Heart left ventricle (tissue), 16 donors: ENCODE results near the gene TAAR9. TPM values are rescaled to one million over a fixed set of nuclear protein-coding genes. Genes with fewer than 3 reads are reported as not detected.

ENCODE experiments used
- ATAC-seq, 4 donors: fragments of 200-7000 bp; cut with Tn5 transposase; one replicate each; pipeline ENCODE4 v1.9.1; 2020 to 2022; ENCODE audit warnings: moderate library complexity in 4 of 4, mild to moderate bottlenecking in 3 of 4, moderate number of reproducible peaks in 1 of 4
- DNase-seq, 5 donors: peaks; one replicate each; pipeline ENCODE4 v3.0.0-alpha.2; 2020
- H3K27ac ChIP-seq, 12 donors: fragments of 200-600 bp; sonication (generic) in 4 of 12; one replicate each; pipeline versions ENCODE4 v1.5.0 to v1.8.0; 2016 to 2022; ENCODE audit warnings: mild to moderate bottlenecking in 2 of 12
- H3K27me3 ChIP-seq, 9 donors: fragments of 200-600 bp; sonication (generic) in 2 of 9; one replicate each; pipeline versions ENCODE4 v1.5.1 to v1.8.0; 2016 to 2022; ENCODE audit warnings: mild to moderate bottlenecking in 3 of 9
- H3K36me3 ChIP-seq, 9 donors: fragments of 200-600 bp; sonication (generic) in 2 of 9; one replicate each; pipeline versions ENCODE4 v1.5.0 to v1.8.0; 2018 to 2022; ENCODE audit warnings: mild to moderate bottlenecking in 2 of 9
- H3K4me1 ChIP-seq, 12 donors: fragments of 200-600 bp; sonication (generic) in 4 of 12; one replicate each; pipeline versions ENCODE4 v1.5.0 to v1.8.0; 2016 to 2022; ENCODE audit warnings: mild to moderate bottlenecking in 3 of 12
- H3K4me3 ChIP-seq, 12 donors: fragments of 200-600 bp; sonication (generic) in 4 of 12; one replicate each; pipeline versions ENCODE4 v1.5.0 to v1.8.0; 2017 to 2022; ENCODE audit warnings: mild to moderate bottlenecking in 9 of 12, moderate library complexity in 4 of 12
- H3K9me3 ChIP-seq, 12 donors: fragments of 200-600 bp; sonication (generic) in 4 of 12; one replicate each; pipeline versions ENCODE4 v1.5.0 to v1.8.0; 2016 to 2022; ENCODE audit warnings: mild to moderate bottlenecking in 1 of 12
- CTCF ChIP-seq, 12 donors: fragments of 200-600 bp; sonication (generic) in 4 of 12; IDR thresholded peaks; one replicate each; pipeline versions ENCODE4 v1.5.0 to v1.8.0; 2018 to 2022; ENCODE audit warnings: antibody characterized with exemption in 12 of 12, mild to moderate bottlenecking in 5 of 12
- POLR2A ChIP-seq, 2 donors: fragments of 450-650 bp; IDR thresholded peaks; one replicate each; pipeline ENCODE4 v1.6.1; 2017; ENCODE audit warnings: antibody characterized with exemption in 2 of 2, mild to moderate bottlenecking in 2 of 2, moderate library complexity in 2 of 2
- WGBS, 4 donors: extraction: QIAGEN DNeasy Blood & Tissue Kit in 2 of 4; methylation state at CpG; one replicate each; pipeline versions ENCODE4 v1.1.5 to v1.1.7; 2013 to 2018; 5-methylcytosine and 5-hydroxymethylcytosine counted together
- intact Hi-C, 10 donors: fragments of 100-400 bp; cut with DNase I; formaldehyde crosslinking; loops; one replicate each; pipeline versions ENCODE4 v1.11.1 to v1.14.2; 2022
- polyA plus RNA-seq, 2 donors: library from polyadenylated mRNA; stranded (reverse); fragments of 200-250 nt; gene quantifications; one replicate each; pipeline ENCODE4 v1.2.3, GENCODE V29; 2013
- total RNA-seq, 9 donors: library from RNA; depleted of rRNA in 2 of 9; stranded (reverse); fragments of >200 nt in 2 of 9; fragmentation: NEBNext Ultra II Directional in 3 of 9; extraction: Animal tissue kit (Norgen Biotek cat#: 25700) in 3 of 9; gene quantifications; one replicate each; pipeline versions ENCODE4 v1.1.0 to v1.2.4, GENCODE V29; 2016 to 2023
- donor health status: ischemic (EF 13 %, LVEDD 7.1; RV severe dilation, severe dysfunction).
- donor health status: healthy with polysubstance abuse.
- donor health status: DM: no; HTN: yes; CAD: no.
- donor health status: DM: no; HTN: no; CAD: no.
- donor health status: ischemic (EF 25% LVEDD 6.9; RV normal size, moderate dysfunction).
- donor health status: ischemic (EF 25% LVEDD 5.7; RV mildly dilated, moderate dysfunction).
- donor health status: healthy.
- donor health status: DM: yes; HTN: yes; CAD: no.
- donor health status: ischemic (EF 35%, LVEDD 5.7; RV mildly dilated, moderate dysfunction).
- donor health status: nonischemic (EF 11% LVEDD 7.7; RV severe dilation, severe dysfunction).
- donor health status: DM: yes; HTN: yes; CAD: no.
- donor health status: PGD.
- donor health status: ischemic (EF 29% LVEDD 5.4; RV normal size, mild dysfunction).
- donor health status: nonischemic (EF 23%, LVEDD 6.1; RV moderate dilation, normal function).

The TAAR9 gene
- total and polyA plus RNA-seq, 11 donors = not detected

- TF ChIP-seq POLR2A (IDR thresholded peaks at IDR 0.05) (no peak), CTCF (IDR thresholded peaks at IDR 0.05) (no peak)
- Histone ChIP-seq H3K4me1 (peaks cover 0 to 47% (median 30%) of the 10 kb centered on the region in 12 donors), H3K27ac (peak overlapping the region in 7 of 12 donors; percentile 85 to 94 (median 90)), H3K36me3 (no peaks in the 10 kb centered on the region), H3K4me3 (peak overlapping the region in 7 of 12 donors; percentile 66 to 91 (median 83)), H3K9me3 (no peaks in the 10 kb centered on the region), H3K27me3 (no peaks in the 10 kb centered on the region)
- DNase-seq = no peak
- 32 to 51% (median 33%) methylated on average over 3 of the region's 3 CpGs for WGBS, 4 donors
- intact Hi-C loops = loop anchor here in 3 of 10 donors (1.0 to 10.0 kb wide), 3 partner anchors 298 to 301 kb away; partner anchors contain the start of gene RPS12 (in 3 of the 3)
- ATAC-seq = no peak
These were observed 24.1 kb upstream of the TAAR9 start for GRCh38 chr6:132513831-132514545.

GRCh38 chr6:132515386-132515785 is 22.7 kb upstream of the TAAR9 start:
- Histone ChIP-seq H3K4me3 (no peak overlapping the region), H3K36me3 (no peaks in the 10 kb centered on the region), H3K9me3 (no peaks in the 10 kb centered on the region), H3K27ac (no peak overlapping the region), H3K4me1 (peaks cover 0 to 42% (median 26%) of the 10 kb centered on the region in 12 donors), H3K27me3 (no peaks in the 10 kb centered on the region)
- 47 to 63% (median 49%) methylated on average over 2 of the region's 2 CpGs for WGBS, 4 donors
- TF ChIP-seq CTCF (IDR thresholded peaks at IDR 0.05) (no peak), POLR2A (IDR thresholded peaks at IDR 0.05) (no peak)
- ATAC-seq (no peak), DNase-seq (no peak)
- intact Hi-C loops = loop anchor here in 1 of 10 donors (10.0 kb wide), 1 partner anchor 299 kb away; the partner anchor contains the start of gene RPS12

- Histone ChIP-seq H3K4me1 (no peaks in the 10 kb centered on the region), H3K36me3 (no peaks in the 10 kb centered on the region), H3K4me3 (no peak overlapping the region), H3K9me3 (no peaks in the 10 kb centered on the region), H3K27me3 (no peaks in the 10 kb centered on the region), H3K27ac (no peak overlapping the region)
- DNase-seq (no peak), ATAC-seq (no peak)
- intact Hi-C loops = no loop called here
- WGBS, 4 donors = 47 to 73% (median 50%) methylated on average over 2 of the region's 2 CpGs
- TF ChIP-seq POLR2A (IDR thresholded peaks at IDR 0.05) = no peak
- TF ChIP-seq CTCF (IDR thresholded peaks at IDR 0.05) = no peak
These were observed 17.1 kb upstream of the TAAR9 start for GRCh38 chr6:132520953-132521352.

- Histone ChIP-seq H3K4me1 (no peaks in the 10 kb centered on the region), H3K27ac (no peak overlapping the region), H3K36me3 (no peaks in the 10 kb centered on the region), H3K4me3 (no peak overlapping the region), H3K9me3 (no peaks in the 10 kb centered on the region), H3K27me3 (peaks cover 0 to 5% (median 0%) of the 10 kb centered on the region in 9 donors)
- TF ChIP-seq CTCF (IDR thresholded peaks at IDR 0.05) (no peak), POLR2A (IDR thresholded peaks at IDR 0.05) (no peak)
- no peak for ATAC-seq
- intact Hi-C loops = no loop called here
- no peak for DNase-seq
- WGBS, 4 donors = 81 to 91% (median 89%) methylated on average over 5 of the region's 5 CpGs
These were observed 13.4 kb upstream of the TAAR9 start for GRCh38 chr6:132524646-132525045.
